HepG2 (cell line): Measurements from ENCODE around the gene CSTB. TPM values are rescaled to one million over a fixed set of nuclear protein-coding genes. Genes with fewer than 3 reads are reported as not detected.

Experiments used
- ATAC-seq: fragments of 200-7000 bp; cut with Tn5 transposase; 3 replicates; pipeline ENCODE4 v1.9.1; 2020; ENCODE audit warnings: mild to moderate bottlenecking, moderate library complexity
- BruUV-seq: library from RNA; stranded (reverse); fragments of 400-500 nt; replicated peaks from 2 replicates; lab custom pipeline; 2021; lab: Mats Ljungman, UMichigan
- CTCF ChIA-PET: fragments of 300-600 bp; formaldehyde crosslinking; extraction: SDS; loops from one replicate; lab custom pipeline; 2021; ENCODE audit warnings: low total read pairs, inconsistent platforms, low intra/inter-chr PET ratio; lab: Yijun Ruan, JAX
- POLR2A ChIA-PET: fragments of 350-600 bp; sonication (Branson Sonifier 250); formaldehyde crosslinking; loops from one replicate; lab custom pipeline; 2020; ENCODE audit warnings: antibody characterized with exemption, inconsistent platforms; lab: Yijun Ruan, JAX
- DNase-seq: peaks from one replicate; pipeline ENCODE4 v3.0.0-alpha.2; 2015; ENCODE audit warnings: low spot score
- FAIRE-seq: peaks from 3 replicates; lab custom pipeline; 2011; peaks lifted over from hg19 to GRCh38; lab: Jason Lieb, UNC
- H2AFZ ChIP-seq: one replicate; pipeline ENCODE4 v1.6.1; 2011; ENCODE audit warnings: low read length, inconsistent platforms
- H3K27ac ChIP-seq: fragments of 300-600 bp; 3 replicates; pipeline ENCODE4 v1.8.0; 2011; ENCODE audit warnings: mixed run types, mild to moderate bottlenecking, mixed read lengths, low read length, inconsistent platforms; ENCODE audit not compliant: insufficient read depth; ENCODE audit errors: extremely low read length
- H3K27me3 ChIP-seq, 2 experiments: fragments of 200-600 bp in 1 of 2; 2 replicates in 1 of 2; 3 replicates in 1 of 2; pipeline versions ENCODE4 v1.6.0 to v1.8.0; 2011; ENCODE audit warnings: low read length in 2 of 2, mild to moderate bottlenecking in 2 of 2, moderate library complexity in 2 of 2, inconsistent platforms in 1 of 2; ENCODE audit not compliant: insufficient read depth in 2 of 2, control insufficient read depth in 1 of 2
- H3K36me3 ChIP-seq, 2 experiments: fragments of 200-600 bp in 1 of 2; replicated peaks in 1 of 2; 2 replicates in 1 of 2; 3 replicates in 1 of 2; pipeline versions ENCODE4 v1.5.1 to v1.8.0; 2011; ENCODE audit warnings: low read length in 2 of 2, inconsistent platforms in 1 of 2; ENCODE audit not compliant: insufficient read depth in 2 of 2, control insufficient read depth in 1 of 2
- H3K4me1 ChIP-seq: 2 replicates; pipeline ENCODE4 v1.5.1; 2012; ENCODE audit warnings: low read length, inconsistent platforms; ENCODE audit not compliant: insufficient read depth
- H3K4me2 ChIP-seq: 2 replicates; pipeline ENCODE4 v1.6.0; 2011; ENCODE audit warnings: low read depth, low read length, inconsistent platforms
- H3K4me3 ChIP-seq, 3 experiments: fragments of 200-600 bp in 1 of 3; sonication (generic), shearing (Covaris generic) in 1 of 3; replicated peaks in 1 of 3; 2 replicates each; pipeline ENCODE4 v1.5.1; 2011 to 2016; ENCODE audit warnings: low read length in 3 of 3, inconsistent platforms in 2 of 3, low read depth in 2 of 3, mild to moderate bottlenecking in 2 of 3, control low read depth in 1 of 3, mixed read lengths in 1 of 3; ENCODE audit not compliant: insufficient read depth in 1 of 3
- H3K79me2 ChIP-seq: one replicate; pipeline ENCODE4 v1.6.1; 2011; ENCODE audit warnings: low read length, inconsistent platforms; ENCODE audit not compliant: insufficient read depth
- H3K9ac ChIP-seq: 2 replicates; pipeline ENCODE4 v1.6.0; 2011; ENCODE audit warnings: mild to moderate bottlenecking, low read depth, low read length, inconsistent platforms; ENCODE audit not compliant: insufficient read depth
- H3K9me3 ChIP-seq: 2 replicates; pipeline ENCODE4 v1.5.1; 2012; ENCODE audit warnings: mild to moderate bottlenecking, low read length
- H4K20me1 ChIP-seq: 2 replicates; pipeline ENCODE4 v1.6.0; 2011; ENCODE audit warnings: inconsistent platforms, mild to moderate bottlenecking, low read length, moderate library complexity; ENCODE audit not compliant: insufficient read depth
- CBX5 ChIP-seq: sonication (generic); formaldehyde crosslinking; IDR thresholded peaks from 2 replicates; pipeline ENCODE4 v1.4.0; 2020; ENCODE audit warnings: missing genetic modification reagents, borderline replicate concordance
- HOXD1 ChIP-seq: sonication (generic); formaldehyde crosslinking; IDR thresholded peaks from 2 replicates; pipeline ENCODE4 v1.5.0; 2020; ENCODE audit warnings: missing genetic modification reagents
- ISX ChIP-seq: sonication (generic); formaldehyde crosslinking; conservative IDR thresholded peaks from 2 replicates; pipeline ENCODE4 v1.5.0; 2020; ENCODE audit warnings: missing genetic modification reagents
- KMT2B ChIP-seq: IDR thresholded peaks from 2 replicates; pipeline ENCODE4 v1.6.1; 2016; ENCODE audit warnings: missing genetic modification reagents, missing compliant biosample characterization
- TBP ChIP-seq: sonication (generic); formaldehyde crosslinking; IDR thresholded peaks from 2 replicates; pipeline ENCODE4 v1.5.0; 2020; ENCODE audit warnings: missing genetic modification reagents
- U2AF2 ChIP-seq: fragments of 200-400 bp; formaldehyde crosslinking; IDR thresholded peaks from 2 replicates; pipeline ENCODE4 v1.6.1; 2017; ENCODE audit warnings: low read depth, mild to moderate bottlenecking, low read length
- WGBS: methylation state at CpG from one replicate; pipeline ENCODE4 v1.1.6; 2017; ENCODE audit warnings: low lambda C conversion rate; 5-methylcytosine and 5-hydroxymethylcytosine counted together
- in situ Hi-C: cut with HindIII; loops from 2 replicates; pipeline ENCODE4 v1.10.0; 2017; ENCODE audit warnings: low pct_unique_long_range_greater_than_20kb; ENCODE audit not compliant: extremely low pct_ligation_motif_present
- intact Hi-C: fragments of 100-400 bp; cut with micrococcal nuclease; formaldehyde crosslinking; loops from one replicate; pipeline ENCODE4 v1.10.0; 2022; ENCODE audit not compliant: unreplicated experiment
- polyA plus RNA-seq, 8 experiments: library from polyadenylated mRNA; depleted of rRNA in 3 of 8; stranded (reverse) in 7 of 8; unstranded in 1 of 8; fragments of >200 nt; fragmentation: Illumina TruSeq in 4 of 8; extraction: Trizol in 4 of 8; gene quantifications; 2 replicates each; pipeline versions ENCODE4 v1.2.1 to v1.2.3, GENCODE V29; 2011 to 2016; ENCODE audit warnings: low read depth in 4 of 8, missing spikeins in 1 of 8, mixed read lengths in 1 of 8; ENCODE audit not compliant: insufficient read depth in 1 of 8
- total RNA-seq, 5 experiments: library from RNA; depleted of rRNA; stranded (reverse); fragments of >200 nt; fragmentation: Illumina TruSeq; extraction: Trizol; gene quantifications; 2 replicates each; pipeline ENCODE4 v1.2.3, GENCODE V29; 2016; ENCODE audit warnings: low read depth in 1 of 5
- TF ChIP-seq, protein P1 (sequence below): sonication (generic); formaldehyde crosslinking; IDR thresholded peaks from 2 replicates; pipeline ENCODE4 v1.4.0; 2020; ENCODE audit warnings: low read depth, mild to moderate bottlenecking, missing genetic modification reagents
- TF ChIP-seq, protein P2 (sequence below): IDR thresholded peaks from 2 replicates; pipeline ENCODE4 v1.6.1; 2016; ENCODE audit warnings: control low read depth

CSTB gene
- total and polyA plus RNA-seq, 2 of the 13 experiments (the other 11 are each of a cell fraction or from before 2014, with no cell fraction given) = 11.7 to 94.1 TPM

DNA sequence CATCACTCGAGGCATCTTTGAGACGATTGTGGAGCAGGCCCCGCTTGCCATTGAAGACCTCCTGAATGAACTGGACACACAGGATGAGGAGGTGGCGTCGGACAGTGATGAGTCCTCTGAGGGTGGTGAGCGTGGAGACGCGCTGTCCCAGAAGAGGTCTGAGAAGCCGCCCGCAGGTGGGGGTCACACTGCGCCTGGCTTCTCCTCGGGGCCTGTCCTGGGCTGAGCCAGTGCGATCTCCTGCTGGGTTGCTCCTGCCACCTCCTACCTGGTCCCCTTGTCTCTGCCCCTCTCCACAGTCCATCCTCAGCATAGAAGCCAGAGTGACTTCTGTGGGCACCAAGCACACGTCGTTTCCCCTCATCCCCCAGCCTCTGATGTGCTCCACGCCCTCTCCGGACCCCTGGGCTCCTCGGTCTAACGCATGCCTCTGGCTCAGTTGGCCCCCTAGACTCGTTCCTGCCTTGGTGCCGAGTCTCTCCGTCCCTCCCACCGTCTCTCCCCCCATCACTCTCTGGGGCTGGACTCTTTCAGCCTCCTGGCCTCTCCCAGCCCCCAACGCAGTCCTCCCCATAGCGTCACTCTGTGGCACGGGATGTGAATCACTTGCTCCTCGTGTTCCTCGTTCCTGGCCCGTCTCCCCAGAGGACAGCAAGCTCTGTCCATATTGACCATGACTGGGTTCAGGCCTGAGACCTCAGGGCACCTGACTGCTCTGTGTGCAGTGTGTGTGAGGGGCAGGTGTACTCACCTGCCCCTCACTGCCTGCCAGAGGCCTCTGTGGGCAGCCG lies 22.0 kb upstream of the CSTB start:
- no peak overlapping the region for H3K4me3 ChIP-seq
- DNase-seq (no peak), FAIRE-seq (no peak), ATAC-seq (no peak)
- H3K36me3 ChIP-seq = peaks cover 59 to 95% of the 10 kb centered on the region in 2 experiments
- no peak overlapping the region for H2AFZ ChIP-seq
- intact Hi-C loops = no loop called here
- no peaks in the 10 kb centered on the region for H3K27me3 ChIP-seq
- no peak overlapping the region for H3K4me2 ChIP-seq
- no peak for TF ChIP-seq HOXD1 (CRISPR knock-in tag)
- TF ChIP-seq, protein P1, sequence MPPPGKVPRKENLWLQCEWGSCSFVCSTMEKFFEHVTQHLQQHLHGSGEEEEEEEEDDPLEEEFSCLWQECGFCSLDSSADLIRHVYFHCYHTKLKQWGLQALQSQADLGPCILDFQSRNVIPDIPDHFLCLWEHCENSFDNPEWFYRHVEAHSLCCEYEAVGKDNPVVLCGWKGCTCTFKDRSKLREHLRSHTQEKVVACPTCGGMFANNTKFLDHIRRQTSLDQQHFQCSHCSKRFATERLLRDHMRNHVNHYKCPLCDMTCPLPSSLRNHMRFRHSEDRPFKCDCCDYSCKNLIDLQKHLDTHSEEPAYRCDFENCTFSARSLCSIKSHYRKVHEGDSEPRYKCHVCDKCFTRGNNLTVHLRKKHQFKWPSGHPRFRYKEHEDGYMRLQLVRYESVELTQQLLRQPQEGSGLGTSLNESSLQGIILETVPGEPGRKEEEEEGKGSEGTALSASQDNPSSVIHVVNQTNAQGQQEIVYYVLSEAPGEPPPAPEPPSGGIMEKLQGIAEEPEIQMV (CRISPR knock-in tag) = no peak
- no peak for TF ChIP-seq U2AF2
- TF ChIP-seq CBX5 = no peak
- TF ChIP-seq KMT2B (CRISPR knock-in tag) = no peak
- TF ChIP-seq ISX = no peak
- TF ChIP-seq TBP (CRISPR knock-in tag) = no peak
- TF ChIP-seq, protein P2, sequence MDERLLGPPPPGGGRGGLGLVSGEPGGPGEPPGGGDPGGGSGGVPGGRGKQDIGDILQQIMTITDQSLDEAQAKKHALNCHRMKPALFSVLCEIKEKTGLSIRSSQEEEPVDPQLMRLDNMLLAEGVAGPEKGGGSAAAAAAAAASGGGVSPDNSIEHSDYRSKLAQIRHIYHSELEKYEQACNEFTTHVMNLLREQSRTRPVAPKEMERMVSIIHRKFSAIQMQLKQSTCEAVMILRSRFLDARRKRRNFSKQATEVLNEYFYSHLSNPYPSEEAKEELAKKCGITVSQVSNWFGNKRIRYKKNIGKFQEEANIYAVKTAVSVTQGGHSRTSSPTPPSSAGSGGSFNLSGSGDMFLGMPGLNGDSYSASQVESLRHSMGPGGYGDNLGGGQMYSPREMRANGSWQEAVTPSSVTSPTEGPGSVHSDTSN (CRISPR knock-in tag) = no peak
- no TSS peak for BruUV-seq
- no peaks in the 10 kb centered on the region for H3K9me3 ChIP-seq
- 94% methylated on average over 29 of the region's 30 CpGs for WGBS
- H4K20me1 ChIP-seq = peaks cover 7% of the 10 kb centered on the region; the same call in 1 of the 2 replicates
- H3K4me1 ChIP-seq = no peaks in the 10 kb centered on the region
- H3K27ac ChIP-seq = no peak overlapping the region
- POLR2A ChIA-PET = no interaction called here
- in situ Hi-C loops = no loop called here
- peaks cover 11% of the 10 kb centered on the region for H3K79me2 ChIP-seq
- H3K9ac ChIP-seq = no peak overlapping the region
- CTCF ChIA-PET = no interaction called here
